HCT116 (cell line): ENCODE results near the gene TAS2R19.

ENCODE experiments used
- CTCF ChIP-seq, 3 experiments: fragments of 200-600 bp in 1 of 3; sonication (generic) in 1 of 3; IDR thresholded peaks in 2 of 3; conservative IDR thresholded peaks in 1 of 3; 2 replicates each; pipeline ENCODE4 v1.5.1; 2012 to 2017; ENCODE audit warnings: low read depth in 2 of 3, low read length in 2 of 3, antibody characterized with exemption in 1 of 3, borderline replicate concordance in 1 of 3, control low read depth in 1 of 3, mild to moderate bottlenecking in 1 of 3, mixed read lengths in 1 of 3, mixed run types in 1 of 3, moderate library complexity in 1 of 3; ENCODE audit not compliant: insufficient read depth in 1 of 3
- POLR2AphosphoS5 ChIP-seq: IDR thresholded peaks from 2 replicates; pipeline ENCODE4 v1.6.1; 2011; ENCODE audit warnings: mild to moderate bottlenecking, low read depth, low read length, moderate library complexity
- YY1 ChIP-seq: IDR thresholded peaks from 2 replicates; pipeline ENCODE4 v1.6.1; 2011; ENCODE audit warnings: low read length, low read depth, moderate library complexity, mild to moderate bottlenecking; ENCODE audit not compliant: insufficient replicate concordance; ENCODE audit errors: extremely low read depth
- ZFX ChIP-seq: fragments of 450-650 bp; IDR thresholded peaks from 2 replicates; pipeline ENCODE4 v1.6.1; 2017

- no peak for TF ChIP-seq CTCF (IDR thresholded peaks at IDR 0.05 in 2 of 3, conservative IDR thresholded peaks at IDR 0.05 in 1 of 3; ENCODE audit: borderline replicate concordance in 1 of 3, insufficient read depth in 1 of 3, low read depth in 2 of 3, low read length in 2 of 3)
- TF ChIP-seq YY1: no peak
- TF ChIP-seq ZFX: no peak
- TF ChIP-seq POLR2AphosphoS5: no peak
These were observed 45.1 kb upstream of the TAS2R19 start for GRCh38 chr12:11067514-11067913.
